ENCODE results near the gene GHSR. TPM values are rescaled to one million over a fixed set of nuclear protein-coding genes. Genes with fewer than 3 reads are reported as not detected.

GHSR gene
- total RNA-seq, 1 experiment from 2014 or later: not detected

DNA sequence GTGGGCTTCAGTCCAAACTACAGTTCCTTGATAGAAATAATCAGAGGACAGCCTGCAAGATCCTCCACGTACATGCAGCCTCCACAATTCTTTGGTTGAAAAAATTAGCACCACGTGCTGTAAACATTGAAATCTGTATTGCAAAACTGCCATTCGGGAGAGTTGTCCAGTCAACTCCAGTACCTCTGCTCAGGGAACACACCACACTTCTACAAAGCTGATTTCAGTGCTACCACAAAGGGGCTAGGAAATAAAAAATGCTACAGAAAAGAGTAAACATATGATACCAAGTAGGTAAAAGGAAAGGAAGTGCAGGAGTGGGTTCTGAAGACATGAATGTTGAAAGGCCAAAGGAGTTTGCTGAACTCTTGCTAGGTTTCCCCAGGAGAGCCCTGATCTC, 40.4 kb downstream of the GHSR start:
- no peaks in the 10 kb centered on the region for H3K36me3 ChIP-seq (ENCODE audit: control insufficient read depth in 1 of 2, insufficient read depth in 2 of 2, low read length in 2 of 2)
- POLR2A ChIA-PET: no interaction called here
- no peaks in the 10 kb centered on the region for H3K9me3 ChIP-seq (ENCODE audit: control insufficient read depth in 1 of 2, insufficient read depth in 1 of 2, low read depth in 1 of 2, low read length in 2 of 2)
- RAD21 ChIA-PET (ENCODE audit: low non-redundant PET in 1 of 2, low total read pairs in 2 of 2, uncharacterized antibody in 2 of 2, unreplicated experiment in 2 of 2): no interaction called here
- H3K9ac ChIP-seq (ENCODE audit: low read length): no peak overlapping the region
- no peaks in the 10 kb centered on the region for H3K27me3 ChIP-seq (ENCODE audit: insufficient read depth, low read length)
- DNase-seq (ENCODE audit: low read depth, low spot score): no peak
- H4K20me1 ChIP-seq (ENCODE audit: insufficient read depth): no peaks in the 10 kb centered on the region
- no peaks in the 10 kb centered on the region for H3K9me2 ChIP-seq (ENCODE audit: insufficient read depth)
- no peak overlapping the region for H3K4me3 ChIP-seq (replicated peaks in 1 of 2; ENCODE audit: low read depth in 1 of 2, low read length in 2 of 2)
- no peak overlapping the region for H3K27ac ChIP-seq (ENCODE audit: low read depth, low read length)
- no TSS peak for BruUV-seq (replicated peaks)
- intact Hi-C loops (cut with micrococcal nuclease): no loop called here
- no peak overlapping the region for H2AFZ ChIP-seq (ENCODE audit: low read depth, low read length, poor library complexity, severe bottlenecking)
- ATAC-seq: no peak
- H3K4me2 ChIP-seq (ENCODE audit: low read length): no peak overlapping the region
- CTCF ChIA-PET: no interaction called here
- TF ChIP-seq ZNF274 (IDR thresholded peaks at IDR 0.05; ENCODE audit: low read depth, low read length) (no peak), JUND (IDR thresholded peaks at IDR 0.05) (no peak), POLR2AphosphoS5 (IDR thresholded peaks at IDR 0.05; ENCODE audit: low read depth, low read length) (no peak), CEBPB (IDR thresholded peaks at IDR 0.05; ENCODE audit: low read depth) (no peak), TCF7L2 (IDR thresholded peaks at IDR 0.05; ENCODE audit: borderline replicate concordance, extremely low read depth, insufficient read depth, insufficient read length) (no peak), ELF1 (IDR thresholded peaks at IDR 0.05; ENCODE audit: borderline replicate concordance, low read depth) (no peak), SIN3A (IDR thresholded peaks at IDR 0.05; ENCODE audit: low read depth) (no peak), CBX3 (IDR thresholded peaks at IDR 0.05; ENCODE audit: low read depth) (no peak), EGR1 (IDR thresholded peaks at IDR 0.05; ENCODE audit: low read depth) (no peak), SP1 (IDR thresholded peaks at IDR 0.05; ENCODE audit: low read depth) (no peak), FOSL1 (IDR thresholded peaks at IDR 0.05; ENCODE audit: low read depth) (no peak), ZFX (IDR thresholded peaks at IDR 0.05) (no peak), SRF (IDR thresholded peaks at IDR 0.05; ENCODE audit: low read depth) (no peak), YY1 (IDR thresholded peaks at IDR 0.05; ENCODE audit: extremely low read depth, insufficient replicate concordance, low read depth, low read length) (no peak)
- TF ChIP-seq, protein P1, sequence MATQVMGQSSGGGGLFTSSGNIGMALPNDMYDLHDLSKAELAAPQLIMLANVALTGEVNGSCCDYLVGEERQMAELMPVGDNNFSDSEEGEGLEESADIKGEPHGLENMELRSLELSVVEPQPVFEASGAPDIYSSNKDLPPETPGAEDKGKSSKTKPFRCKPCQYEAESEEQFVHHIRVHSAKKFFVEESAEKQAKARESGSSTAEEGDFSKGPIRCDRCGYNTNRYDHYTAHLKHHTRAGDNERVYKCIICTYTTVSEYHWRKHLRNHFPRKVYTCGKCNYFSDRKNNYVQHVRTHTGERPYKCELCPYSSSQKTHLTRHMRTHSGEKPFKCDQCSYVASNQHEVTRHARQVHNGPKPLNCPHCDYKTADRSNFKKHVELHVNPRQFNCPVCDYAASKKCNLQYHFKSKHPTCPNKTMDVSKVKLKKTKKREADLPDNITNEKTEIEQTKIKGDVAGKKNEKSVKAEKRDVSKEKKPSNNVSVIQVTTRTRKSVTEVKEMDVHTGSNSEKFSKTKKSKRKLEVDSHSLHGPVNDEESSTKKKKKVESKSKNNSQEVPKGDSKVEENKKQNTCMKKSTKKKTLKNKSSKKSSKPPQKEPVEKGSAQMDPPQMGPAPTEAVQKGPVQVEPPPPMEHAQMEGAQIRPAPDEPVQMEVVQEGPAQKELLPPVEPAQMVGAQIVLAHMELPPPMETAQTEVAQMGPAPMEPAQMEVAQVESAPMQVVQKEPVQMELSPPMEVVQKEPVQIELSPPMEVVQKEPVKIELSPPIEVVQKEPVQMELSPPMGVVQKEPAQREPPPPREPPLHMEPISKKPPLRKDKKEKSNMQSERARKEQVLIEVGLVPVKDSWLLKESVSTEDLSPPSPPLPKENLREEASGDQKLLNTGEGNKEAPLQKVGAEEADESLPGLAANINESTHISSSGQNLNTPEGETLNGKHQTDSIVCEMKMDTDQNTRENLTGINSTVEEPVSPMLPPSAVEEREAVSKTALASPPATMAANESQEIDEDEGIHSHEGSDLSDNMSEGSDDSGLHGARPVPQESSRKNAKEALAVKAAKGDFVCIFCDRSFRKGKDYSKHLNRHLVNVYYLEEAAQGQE (IDR thresholded peaks at IDR 0.05; ENCODE audit: low read depth): no peak
- TF ChIP-seq, protein P2, sequence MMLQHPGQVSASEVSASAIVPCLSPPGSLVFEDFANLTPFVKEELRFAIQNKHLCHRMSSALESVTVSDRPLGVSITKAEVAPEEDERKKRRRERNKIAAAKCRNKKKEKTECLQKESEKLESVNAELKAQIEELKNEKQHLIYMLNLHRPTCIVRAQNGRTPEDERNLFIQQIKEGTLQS (IDR thresholded peaks at IDR 0.05): no peak
- TF ChIP-seq, protein P3, sequence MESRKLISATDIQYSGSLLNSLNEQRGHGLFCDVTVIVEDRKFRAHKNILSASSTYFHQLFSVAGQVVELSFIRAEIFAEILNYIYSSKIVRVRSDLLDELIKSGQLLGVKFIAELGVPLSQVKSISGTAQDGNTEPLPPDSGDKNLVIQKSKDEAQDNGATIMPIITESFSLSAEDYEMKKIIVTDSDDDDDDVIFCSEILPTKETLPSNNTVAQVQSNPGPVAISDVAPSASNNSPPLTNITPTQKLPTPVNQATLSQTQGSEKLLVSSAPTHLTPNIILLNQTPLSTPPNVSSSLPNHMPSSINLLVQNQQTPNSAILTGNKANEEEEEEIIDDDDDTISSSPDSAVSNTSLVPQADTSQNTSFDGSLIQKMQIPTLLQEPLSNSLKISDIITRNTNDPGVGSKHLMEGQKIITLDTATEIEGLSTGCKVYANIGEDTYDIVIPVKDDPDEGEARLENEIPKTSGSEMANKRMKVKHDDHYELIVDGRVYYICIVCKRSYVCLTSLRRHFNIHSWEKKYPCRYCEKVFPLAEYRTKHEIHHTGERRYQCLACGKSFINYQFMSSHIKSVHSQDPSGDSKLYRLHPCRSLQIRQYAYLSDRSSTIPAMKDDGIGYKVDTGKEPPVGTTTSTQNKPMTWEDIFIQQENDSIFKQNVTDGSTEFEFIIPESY (IDR thresholded peaks at IDR 0.05; ENCODE audit: extremely low read depth, insufficient replicate concordance, low read length): no peak
- TF ChIP-seq, protein P4, sequence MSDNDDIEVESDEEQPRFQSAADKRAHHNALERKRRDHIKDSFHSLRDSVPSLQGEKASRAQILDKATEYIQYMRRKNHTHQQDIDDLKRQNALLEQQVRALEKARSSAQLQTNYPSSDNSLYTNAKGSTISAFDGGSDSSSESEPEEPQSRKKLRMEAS (IDR thresholded peaks at IDR 0.05): no peak
- no peaks in the 10 kb centered on the region for H3K79me2 ChIP-seq (ENCODE audit: insufficient read depth, low read length)
- H3K4me1 ChIP-seq (ENCODE audit: control insufficient read depth in 1 of 2, insufficient read depth in 2 of 2, low read length in 2 of 2): no peaks in the 10 kb centered on the region
